ENCODE measurements around the gene BLMH. TPM values are rescaled to one million over a fixed set of nuclear protein-coding genes. Genes with fewer than 3 reads are reported as not detected.

BLMH gene
- total and polyA plus RNA-seq, 9 donors = 30.9 to 55.1 (median 42.9) TPM

GRCh38 chr17:30222721-30223175, 69.0 kb downstream of the BLMH start:
- Histone ChIP-seq H3K27me3 (ENCODE audit: control insufficient read depth, insufficient read depth, low read length) (no peaks in the 10 kb centered on the region), H3K27ac (ENCODE audit: low read length) (no peak overlapping the region), H3K4me1 (ENCODE audit: control insufficient read depth, insufficient read depth, low read length) (no peaks in the 10 kb centered on the region), H3K4me3 (ENCODE audit: low read length) (no peak overlapping the region), H3K36me3 (ENCODE audit: control insufficient read depth, insufficient read depth, low read length) (no peaks in the 10 kb centered on the region), H3K9me3 (replicated peaks; ENCODE audit: control insufficient read depth, low read depth, low read length) (no peaks in the 10 kb centered on the region)
- no peak for DNase-seq
- WGBS (ENCODE audit: insufficient coverage) = 68% methylated on average over 13 of the region's 13 CpGs

GRCh38 chr17:30222251-30222650, 69.5 kb downstream of the BLMH start:
- WGBS (ENCODE audit: insufficient coverage) = 87% methylated on average over 2 of the region's 4 CpGs
- no peaks in the 10 kb centered on the region for H3K27me3 ChIP-seq (ENCODE audit: control insufficient read depth, insufficient read depth, low read length)

GRCh38 chr17:30221346-30221745, 70.4 kb downstream of the BLMH start:
- H3K4me3 ChIP-seq (ENCODE audit: low read length) = no peak overlapping the region
- no peaks in the 10 kb centered on the region for H3K9me3 ChIP-seq (replicated peaks; ENCODE audit: control insufficient read depth, low read depth, low read length)
- 85% methylated on average over 3 of the region's 10 CpGs for WGBS (ENCODE audit: insufficient coverage)
- no peaks in the 10 kb centered on the region for H3K27me3 ChIP-seq (ENCODE audit: control insufficient read depth, insufficient read depth, low read length)
- no peaks in the 10 kb centered on the region for H3K4me1 ChIP-seq (ENCODE audit: control insufficient read depth, insufficient read depth, low read length)
- no peak for DNase-seq
- H3K36me3 ChIP-seq (ENCODE audit: control insufficient read depth, insufficient read depth, low read length) = no peaks in the 10 kb centered on the region
- no peak overlapping the region for H3K27ac ChIP-seq (ENCODE audit: low read length)

More at GRCh38 chr17:30222251-30222650, 69.5 kb downstream of the BLMH start:
- H3K36me3 ChIP-seq (ENCODE audit: control insufficient read depth, insufficient read depth, low read length) = no peaks in the 10 kb centered on the region
- H3K27ac ChIP-seq (ENCODE audit: low read length) = no peak overlapping the region
- no peaks in the 10 kb centered on the region for H3K9me3 ChIP-seq (replicated peaks; ENCODE audit: control insufficient read depth, low read depth, low read length)
- no peaks in the 10 kb centered on the region for H3K4me1 ChIP-seq (ENCODE audit: control insufficient read depth, insufficient read depth, low read length)
- DNase-seq = no peak
- no peak overlapping the region for H3K4me3 ChIP-seq (ENCODE audit: low read length)

GRCh38 chr17:30220414-30220813, 71.3 kb downstream of the BLMH start:
- Histone ChIP-seq H3K27me3 (ENCODE audit: control insufficient read depth, insufficient read depth, low read length) (no peaks in the 10 kb centered on the region), H3K4me3 (ENCODE audit: low read length) (no peak overlapping the region), H3K36me3 (ENCODE audit: control insufficient read depth, insufficient read depth, low read length) (no peaks in the 10 kb centered on the region), H3K4me1 (ENCODE audit: control insufficient read depth, insufficient read depth, low read length) (no peaks in the 10 kb centered on the region), H3K27ac (ENCODE audit: low read length) (no peak overlapping the region), H3K9me3 (replicated peaks; ENCODE audit: control insufficient read depth, low read depth, low read length) (no peaks in the 10 kb centered on the region)
- WGBS (ENCODE audit: insufficient coverage) = 74% methylated on average over 3 of the region's 5 CpGs
- DNase-seq = no peak

- no peaks in the 10 kb centered on the region for H3K27me3 ChIP-seq (ENCODE audit: control insufficient read depth, insufficient read depth, low read length)
- no peak for DNase-seq
- no peak overlapping the region for H3K27ac ChIP-seq (ENCODE audit: low read length)
- WGBS (ENCODE audit: insufficient coverage) = 66% methylated on average over 6 of the region's 7 CpGs
- H3K4me3 ChIP-seq (ENCODE audit: low read length) = no peak overlapping the region
- H3K9me3 ChIP-seq (replicated peaks; ENCODE audit: control insufficient read depth, low read depth, low read length) = no peaks in the 10 kb centered on the region
- no peaks in the 10 kb centered on the region for H3K4me1 ChIP-seq (ENCODE audit: control insufficient read depth, insufficient read depth, low read length)
- no peaks in the 10 kb centered on the region for H3K36me3 ChIP-seq (ENCODE audit: control insufficient read depth, insufficient read depth, low read length)
Measured at GRCh38 chr17:30219833-30220232, 71.9 kb downstream of the BLMH start.

- Histone ChIP-seq H3K27ac (ENCODE audit: low read length) (no peak overlapping the region), H3K9me3 (replicated peaks; ENCODE audit: control insufficient read depth, low read depth, low read length) (no peaks in the 10 kb centered on the region), H3K4me3 (ENCODE audit: low read length) (no peak overlapping the region), H3K27me3 (ENCODE audit: control insufficient read depth, insufficient read depth, low read length) (no peaks in the 10 kb centered on the region), H3K36me3 (ENCODE audit: control insufficient read depth, insufficient read depth, low read length) (no peaks in the 10 kb centered on the region), H3K4me1 (ENCODE audit: control insufficient read depth, insufficient read depth, low read length) (no peaks in the 10 kb centered on the region)
- no peak for DNase-seq
- WGBS (ENCODE audit: insufficient coverage) = 94% methylated on average over 2 of the region's 4 CpGs
Measured at GRCh38 chr17:30219315-30219714, 72.4 kb downstream of the BLMH start.

- Histone ChIP-seq H3K4me1 (ENCODE audit: control insufficient read depth, insufficient read depth, low read length) (no peaks in the 10 kb centered on the region), H3K4me3 (ENCODE audit: low read length) (no peak overlapping the region), H3K27ac (ENCODE audit: low read length) (no peak overlapping the region), H3K27me3 (ENCODE audit: control insufficient read depth, insufficient read depth, low read length) (no peaks in the 10 kb centered on the region), H3K36me3 (ENCODE audit: control insufficient read depth, insufficient read depth, low read length) (no peaks in the 10 kb centered on the region), H3K9me3 (replicated peaks; ENCODE audit: control insufficient read depth, low read depth, low read length) (no peaks in the 10 kb centered on the region)
- no peak for DNase-seq
- WGBS (ENCODE audit: insufficient coverage) = 71% methylated on average over 5 of the region's 9 CpGs
Measured at GRCh38 chr17:30218799-30219198, 72.9 kb downstream of the BLMH start.

- Histone ChIP-seq H3K9me3 (replicated peaks; ENCODE audit: control insufficient read depth, low read depth, low read length) (no peaks in the 10 kb centered on the region), H3K27me3 (ENCODE audit: control insufficient read depth, insufficient read depth, low read length) (no peaks in the 10 kb centered on the region), H3K4me1 (ENCODE audit: control insufficient read depth, insufficient read depth, low read length) (no peaks in the 10 kb centered on the region), H3K27ac (ENCODE audit: low read length) (no peak overlapping the region), H3K4me3 (ENCODE audit: low read length) (no peak overlapping the region), H3K36me3 (ENCODE audit: control insufficient read depth, insufficient read depth, low read length) (no peaks in the 10 kb centered on the region)
- DNase-seq = no peak
- WGBS (ENCODE audit: insufficient coverage) = 94% methylated on average over 11 of the region's 11 CpGs
Measured at GRCh38 chr17:30217746-30218245, 73.9 kb downstream of the BLMH start.

- Histone ChIP-seq H3K4me1 (ENCODE audit: control insufficient read depth, insufficient read depth, low read length) (no peaks in the 10 kb centered on the region), H3K36me3 (ENCODE audit: control insufficient read depth, insufficient read depth, low read length) (no peaks in the 10 kb centered on the region), H3K9me3 (replicated peaks; ENCODE audit: control insufficient read depth, low read depth, low read length) (no peaks in the 10 kb centered on the region), H3K27me3 (ENCODE audit: control insufficient read depth, insufficient read depth, low read length) (no peaks in the 10 kb centered on the region), H3K4me3 (ENCODE audit: low read length) (no peak overlapping the region), H3K27ac (ENCODE audit: low read length) (no peak overlapping the region)
- WGBS (ENCODE audit: insufficient coverage) = 88% methylated on average over 6 of the region's 6 CpGs
- DNase-seq = no peak
Measured at GRCh38 chr17:30217054-30217453, 74.7 kb downstream of the BLMH start.

- no peak overlapping the region for H3K4me3 ChIP-seq (ENCODE audit: low read length)
- no peaks in the 10 kb centered on the region for H3K27me3 ChIP-seq (ENCODE audit: control insufficient read depth, insufficient read depth, low read length)
- WGBS (ENCODE audit: insufficient coverage) = 87% methylated on average over 11 of the region's 11 CpGs
- no peak for DNase-seq
- H3K36me3 ChIP-seq (ENCODE audit: control insufficient read depth, insufficient read depth, low read length) = no peaks in the 10 kb centered on the region
- no peak overlapping the region for H3K27ac ChIP-seq (ENCODE audit: low read length)
- H3K9me3 ChIP-seq (replicated peaks; ENCODE audit: control insufficient read depth, low read depth, low read length) = no peaks in the 10 kb centered on the region
- no peaks in the 10 kb centered on the region for H3K4me1 ChIP-seq (ENCODE audit: control insufficient read depth, insufficient read depth, low read length)
Measured at GRCh38 chr17:30212750-30213149, 79.0 kb downstream of the BLMH start.

- Histone ChIP-seq H3K36me3 (ENCODE audit: control insufficient read depth, insufficient read depth, low read length) (no peaks in the 10 kb centered on the region), H3K4me3 (ENCODE audit: low read length) (no peak overlapping the region), H3K4me1 (ENCODE audit: control insufficient read depth, insufficient read depth, low read length) (no peaks in the 10 kb centered on the region), H3K27ac (ENCODE audit: low read length) (no peak overlapping the region), H3K27me3 (ENCODE audit: control insufficient read depth, insufficient read depth, low read length) (peaks cover 2% of the 10 kb centered on the region), H3K9me3 (replicated peaks; ENCODE audit: control insufficient read depth, low read depth, low read length) (no peaks in the 10 kb centered on the region)
- 63% methylated on average over 2 of the region's 6 CpGs for WGBS (ENCODE audit: insufficient coverage)
- no peak for DNase-seq
Measured at GRCh38 chr17:30211371-30211770, 80.4 kb downstream of the BLMH start.
